ENCODE results near the gene CCDC122.
"Not testable (repeated sequence)": the region's sequence is repeated elsewhere in the genome, so short reads cannot be mapped to it uniquely, and the experiment has no call there.

The CCDC122 gene

GRCh38 chr13:43850873-43851272, 28.7 kb downstream of the CCDC122 start:
- TF ChIP-seq ZNF274 (IDR thresholded peaks at IDR 0.05; ENCODE audit: low read depth, low read length): no peak
- no peak overlapping the region for H3K4me3 ChIP-seq (ENCODE audit: low read length)

- TF ChIP-seq ZNF274 (IDR thresholded peaks at IDR 0.05; ENCODE audit: low read depth, low read length): no peak
- H3K4me3 ChIP-seq (ENCODE audit: low read length): no peak overlapping the region
Measured at GRCh38 chr13:43848001-43848649, 31.4 kb downstream of the CCDC122 start.

- H3K4me3 ChIP-seq (ENCODE audit: low read length): no peak overlapping the region
- TF ChIP-seq ZNF274 (IDR thresholded peaks at IDR 0.05; ENCODE audit: low read depth, low read length): no peak
Measured at GRCh38 chr13:43846496-43847158, 32.9 kb downstream of the CCDC122 start.

- TF ChIP-seq ZNF274 (IDR thresholded peaks at IDR 0.05; ENCODE audit: low read depth, low read length): no peak
- H3K4me3 ChIP-seq (ENCODE audit: low read length): no peak overlapping the region
Measured at GRCh38 chr13:43838909-43839308, 40.6 kb downstream of the CCDC122 start.

GRCh38 chr13:43835701-43836100, 43.8 kb downstream of the CCDC122 start:
- H3K4me3 ChIP-seq (ENCODE audit: low read length): no peak overlapping the region
- TF ChIP-seq ZNF274 (IDR thresholded peaks at IDR 0.05; ENCODE audit: low read depth, low read length): no peak

- TF ChIP-seq ZNF274 (IDR thresholded peaks at IDR 0.05; ENCODE audit: low read depth, low read length): no peak
Measured at GRCh38 chr13:43831088-43831487, 48.5 kb downstream of the CCDC122 start.

GRCh38 chr13:43830497-43830881, 49.1 kb downstream of the CCDC122 start:
- H3K4me3 ChIP-seq (ENCODE audit: low read length): no peak overlapping the region
- TF ChIP-seq ZNF274 (IDR thresholded peaks at IDR 0.05; ENCODE audit: low read depth, low read length): no peak

More at GRCh38 chr13:43831088-43831487, 48.5 kb downstream of the CCDC122 start:
- H3K4me3 ChIP-seq (ENCODE audit: low read length): no peak overlapping the region

GRCh38 chr13:43824656-43825055, 54.9 kb downstream of the CCDC122 start:
- H3K4me3 ChIP-seq (ENCODE audit: low read length): not testable (repeated sequence)

GRCh38 chr13:43822969-43823368, 56.6 kb downstream of the CCDC122 start:
- TF ChIP-seq ZNF274 (IDR thresholded peaks at IDR 0.05; ENCODE audit: low read depth, low read length): no peak

GRCh38 chr13:43816401-43816889, 63.1 kb downstream of the CCDC122 start:
- TF ChIP-seq ZNF274 (IDR thresholded peaks at IDR 0.05; ENCODE audit: low read depth, low read length): no peak
- H3K4me3 ChIP-seq (ENCODE audit: low read length): no peak overlapping the region

More at GRCh38 chr13:43822969-43823368, 56.6 kb downstream of the CCDC122 start:
- H3K4me3 ChIP-seq (ENCODE audit: low read length): no peak overlapping the region

- no peak overlapping the region for H3K4me3 ChIP-seq (ENCODE audit: low read length)
- TF ChIP-seq ZNF274 (IDR thresholded peaks at IDR 0.05; ENCODE audit: low read depth, low read length): no peak
Measured at GRCh38 chr13:43815204-43815603, 64.3 kb downstream of the CCDC122 start.

GRCh38 chr13:43808676-43809075, 70.9 kb downstream of the CCDC122 start:
- no peak for TF ChIP-seq ZNF274 (IDR thresholded peaks at IDR 0.05; ENCODE audit: low read depth, low read length)
- H3K4me3 ChIP-seq (ENCODE audit: low read length): no peak overlapping the region

GRCh38 chr13:43805681-43806128, 73.8 kb downstream of the CCDC122 start:
- TF ChIP-seq ZNF274 (IDR thresholded peaks at IDR 0.05; ENCODE audit: low read depth, low read length): no peak
- H3K4me3 ChIP-seq (ENCODE audit: low read length): no peak overlapping the region

- no peak for TF ChIP-seq ZNF274 (IDR thresholded peaks at IDR 0.05; ENCODE audit: low read depth, low read length)
- H3K4me3 ChIP-seq (ENCODE audit: low read length): no peak overlapping the region
Measured at GRCh38 chr13:43805071-43805468, 74.5 kb downstream of the CCDC122 start.

- H3K4me3 ChIP-seq (ENCODE audit: low read length): no peak overlapping the region
- no peak for TF ChIP-seq ZNF274 (IDR thresholded peaks at IDR 0.05; ENCODE audit: low read depth, low read length)
Measured at GRCh38 chr13:43804461-43805070, 75.0 kb downstream of the CCDC122 start.

Measured in GM08714 (cell line).